H1 (cell line): Measurements from ENCODE around the gene OSR1. TPM values are rescaled to one million over a fixed set of nuclear protein-coding genes. Genes with fewer than 3 reads are reported as not detected.

Source experiments
- CTBP2 ChIP-seq: IDR thresholded peaks from 2 replicates; pipeline ENCODE4 v1.7.0; 2011; ENCODE audit warnings: borderline replicate concordance, mild to moderate bottlenecking, moderate library complexity, mixed read lengths, low read length; ENCODE audit not compliant: insufficient read depth, insufficient read length
- CTCF ChIP-seq, 3 experiments: IDR thresholded peaks; 1 replicate in 2 of 3; 2 replicates in 1 of 3; pipeline versions ENCODE4 v1.5.1 to v1.6.1; 2011; ENCODE audit warnings: low read length in 3 of 3, mild to moderate bottlenecking in 3 of 3, inconsistent platforms in 2 of 3, low read depth in 1 of 3, moderate library complexity in 1 of 3; ENCODE audit not compliant: insufficient read depth in 1 of 3; ENCODE audit errors: control extremely low read depth in 1 of 3
- FOSL1 ChIP-seq: IDR thresholded peaks from 2 replicates; pipeline ENCODE4 v1.6.1; 2011; ENCODE audit warnings: mild to moderate bottlenecking, low read depth, low read length, moderate library complexity; ENCODE audit not compliant: insufficient read depth
- KDM1A ChIP-seq: fragments of 200-600, 300-600 bp; sonication (generic); IDR thresholded peaks from 2 replicates; pipeline ENCODE4 v1.7.1; 2016; ENCODE audit warnings: mild to moderate bottlenecking, low read length, borderline replicate concordance
- KDM4A ChIP-seq: IDR thresholded peaks from one replicate; pipeline ENCODE4 v1.7.1; 2012; ENCODE audit warnings: low read depth, mild to moderate bottlenecking, moderate library complexity, low read length, inconsistent platforms; ENCODE audit not compliant: severe bottlenecking
- TBP ChIP-seq: IDR thresholded peaks from 2 replicates; pipeline ENCODE4 v1.6.1; 2011; ENCODE audit warnings: low read depth, low read length, improper control_type of control experiment
- polyA plus RNA-seq, 7 experiments: library from polyadenylated mRNA; depleted of rRNA in 3 of 7; stranded (reverse) in 5 of 7; unstranded in 2 of 7; fragments of >200 nt in 5 of 7; fragments of 200-250 nt in 2 of 7; gene quantifications; 1 replicate in 5 of 7; 2 replicates in 1 of 7; 4 replicates in 1 of 7; pipeline versions ENCODE4 v1.2.1 to v1.2.3, GENCODE V29; 2011 to 2013; ENCODE audit warnings: missing spikeins in 2 of 7, mixed read lengths in 2 of 7
- total RNA-seq: library from RNA; stranded (reverse); fragmentation: NEBNext Ultra II Directional; extraction: Animal tissue kit (Norgen Biotek cat#: 25700); gene quantifications from 2 replicates; pipeline ENCODE4 v1.2.1, GENCODE V29; 2021

Gene OSR1
- total and polyA plus RNA-seq, 2 of the 8 experiments (the other 6 are each of a cell fraction or from before 2014, with no cell fraction given), result 0.05 to 0.22 TPM

GRCh38 chr2:19371996-19372582 is 13.7 kb upstream of the OSR1 start (continued):
- TF ChIP-seq FOSL1, result no peak
- TF ChIP-seq CTBP2, result no peak
- TF ChIP-seq KDM1A, result no peak
- no peak for TF ChIP-seq TBP
- no peak for TF ChIP-seq KDM4A
- no peak for TF ChIP-seq CTCF (IDR thresholded peaks at IDR 0.05; ENCODE audit: control extremely low read depth in 1 of 3, insufficient read depth in 1 of 3, low read depth in 1 of 3, low read length in 3 of 3)
